PC-3 (cell line): ENCODE results near the gene PARP3. TPM values are rescaled to one million over a fixed set of nuclear protein-coding genes. Genes with fewer than 3 reads are reported as not detected.

Experiments
- ATAC-seq: fragments of 200-7000 bp; cut with Tn5 transposase; 2 replicates; pipeline ENCODE4 v1.9.1; 2020; ENCODE audit warnings: mild to moderate bottlenecking, moderate library complexity
- BruUV-seq: library from RNA; stranded (reverse); fragments of 400-500 nt; replicated peaks from 2 replicates; lab custom pipeline; 2021; lab: Mats Ljungman, UMichigan
- CTCF ChIA-PET: fragments of 300-600 bp; sonication (Branson Sonifier 250); formaldehyde crosslinking; loops from one replicate; lab custom pipeline; 2022; ENCODE audit warnings: antibody characterized with exemption; lab: Charles Lee
- POLR2A ChIA-PET: fragments of 300-600 bp; sonication (Branson Sonifier 250); formaldehyde crosslinking; loops from one replicate; lab custom pipeline; 2022; ENCODE audit warnings: antibody characterized with exemption; ENCODE audit not compliant: unreplicated experiment; lab: Charles Lee
- DNase-seq: peaks from one replicate; pipeline ENCODE4 v3.0.0-alpha.2; 2015
- H2AFZ ChIP-seq: fragments of 300-600 bp; sonication (generic); 2 replicates; pipeline ENCODE4 v1.6.0; 2016; ENCODE audit warnings: antibody characterized with exemption, low read length
- H3F3A ChIP-seq: fragments of 300-600 bp; sonication (generic); one replicate; pipeline ENCODE4 v1.6.0; 2017; ENCODE audit warnings: antibody characterized with exemption, low read length, control low read depth, mild to moderate bottlenecking; ENCODE audit not compliant: unreplicated experiment
- H3K27ac ChIP-seq: fragments of 300-600 bp; sonication (generic); 2 replicates; pipeline ENCODE4 v1.5.1; 2016; ENCODE audit warnings: mild to moderate bottlenecking, low read length
- H3K27me3 ChIP-seq: fragments of 300-600 bp; sonication (generic); 2 replicates; pipeline ENCODE4 v1.6.1; 2016; ENCODE audit warnings: low read length, mixed read lengths
- H3K36me3 ChIP-seq: fragments of 300-600 bp; sonication (generic); 2 replicates; pipeline ENCODE4 v1.6.1; 2016; ENCODE audit warnings: low read depth, mixed run types, low read length, mixed read lengths
- H3K4me1 ChIP-seq: fragments of 300-600 bp; sonication (generic); 2 replicates; pipeline ENCODE4 v1.5.1; 2016; ENCODE audit warnings: low read length; ENCODE audit not compliant: insufficient read depth
- H3K4me2 ChIP-seq: fragments of 300-600 bp; sonication (generic); 2 replicates; pipeline ENCODE4 v1.6.0; 2016; ENCODE audit warnings: low read length
- H3K4me3 ChIP-seq: fragments of 300-600 bp; sonication (generic); 2 replicates; pipeline ENCODE4 v1.5.1; 2016; ENCODE audit warnings: mild to moderate bottlenecking, low read length, mixed read lengths
- H3K79me2 ChIP-seq: fragments of 300-600 bp; sonication (generic); 2 replicates; pipeline ENCODE4 v1.6.1; 2017; ENCODE audit warnings: low read length, mixed read lengths
- H3K9ac ChIP-seq: fragments of 300-600 bp; sonication (generic); 2 replicates; pipeline ENCODE4 v1.6.0; 2016; ENCODE audit warnings: mild to moderate bottlenecking, low read length
- H3K9me2 ChIP-seq: fragments of 300-600 bp; sonication (generic); replicated peaks from 2 replicates; pipeline ENCODE4 v1.6.1; 2016; ENCODE audit warnings: mixed run types, low read length, mixed read lengths
- H3K9me3 ChIP-seq: fragments of 300-600 bp; sonication (generic); 2 replicates; pipeline ENCODE4 v1.6.1; 2016; ENCODE audit warnings: low read length, mixed read lengths
- H4K20me1 ChIP-seq: fragments of 300-600 bp; sonication (generic); 2 replicates; pipeline ENCODE4 v1.6.1; 2016; ENCODE audit warnings: low read length, mixed read lengths
- EZH2 ChIP-seq: fragments of 300-600 bp; sonication (generic); IDR thresholded peaks from one replicate; pipeline ENCODE4 v1.6.1; 2017; ENCODE audit warnings: antibody characterized with exemption, mild to moderate bottlenecking, low read length; ENCODE audit not compliant: unreplicated experiment
- EZH2phosphoT487 ChIP-seq: fragments of 300-600 bp; sonication (generic); IDR thresholded peaks from 2 replicates; pipeline ENCODE4 v1.6.1; 2018; ENCODE audit warnings: mild to moderate bottlenecking, antibody characterized with exemption, low read length, borderline replicate concordance
- intact Hi-C: fragments of 100-400 bp; cut with micrococcal nuclease; formaldehyde crosslinking; loops from 2 replicates; pipeline ENCODE4 v1.9.0; 2023
- total RNA-seq: library from RNA; depleted of rRNA; stranded (reverse); fragments of >200 nt; gene quantifications from 2 replicates; pipeline ENCODE4 v1.2.3, GENCODE V29; 2014
- TF ChIP-seq, protein P1 (sequence below): fragments of 300-600 bp; sonication (generic); conservative IDR thresholded peaks from 2 replicates; pipeline ENCODE4 v1.5.1; 2017; ENCODE audit warnings: antibody characterized with exemption, low read depth, mild to moderate bottlenecking, low read length

PARP3 gene
- total RNA-seq, 1 experiment from 2014 or later = 19.3 TPM

DNA sequence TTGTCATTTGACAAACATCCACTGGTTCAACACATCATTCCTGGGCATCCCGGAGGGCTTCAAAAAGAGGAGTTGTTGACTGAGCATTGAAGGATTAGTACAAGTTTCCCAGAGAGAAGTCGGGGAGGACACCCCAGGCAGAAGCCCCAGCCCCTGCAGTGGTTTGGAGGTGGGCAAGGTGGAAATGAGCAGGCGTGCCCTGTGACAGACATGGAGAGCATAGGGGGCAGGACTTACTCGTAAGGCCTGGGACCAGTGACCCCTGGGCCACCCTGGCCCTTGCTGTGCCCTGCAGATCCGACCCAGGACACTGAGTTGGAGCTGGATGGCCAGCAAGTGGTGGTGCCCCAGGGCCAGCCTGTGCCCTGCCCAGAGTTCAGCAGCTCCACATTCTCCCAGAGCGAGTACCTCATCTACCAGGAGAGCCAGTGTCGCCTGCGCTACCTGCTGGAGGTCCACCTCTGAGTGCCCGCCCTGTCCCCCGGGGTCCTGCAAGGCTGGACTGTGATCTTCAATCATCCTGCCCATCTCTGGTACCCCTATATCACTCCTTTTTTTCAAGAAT lies 5.9 kb downstream of the PARP3 start:
- H3K27me3 ChIP-seq = no peaks in the 10 kb centered on the region
- no peaks in the 10 kb centered on the region for H3K79me2 ChIP-seq
- H4K20me1 ChIP-seq = no peaks in the 10 kb centered on the region
- H3K27ac ChIP-seq = no peak overlapping the region
- intact Hi-C loops = no loop called here
- no peak overlapping the region for H3K4me3 ChIP-seq
- no peaks in the 10 kb centered on the region for H3K36me3 ChIP-seq
- peaks cover 6% of the 10 kb centered on the region for H3K4me1 ChIP-seq
- no peak overlapping the region for H2AFZ ChIP-seq
- DNase-seq = no peak
- H3F3A ChIP-seq = no peaks in the 10 kb centered on the region
- no peak overlapping the region for H3K4me2 ChIP-seq
- no peak overlapping the region for H3K9ac ChIP-seq
- POLR2A ChIA-PET = interaction anchor here (0.7 kb wide), 1 partner anchor 563 kb away, joined by 3 read pairs; the partner anchor contains the start of gene MANF
- TF ChIP-seq, protein P1, sequence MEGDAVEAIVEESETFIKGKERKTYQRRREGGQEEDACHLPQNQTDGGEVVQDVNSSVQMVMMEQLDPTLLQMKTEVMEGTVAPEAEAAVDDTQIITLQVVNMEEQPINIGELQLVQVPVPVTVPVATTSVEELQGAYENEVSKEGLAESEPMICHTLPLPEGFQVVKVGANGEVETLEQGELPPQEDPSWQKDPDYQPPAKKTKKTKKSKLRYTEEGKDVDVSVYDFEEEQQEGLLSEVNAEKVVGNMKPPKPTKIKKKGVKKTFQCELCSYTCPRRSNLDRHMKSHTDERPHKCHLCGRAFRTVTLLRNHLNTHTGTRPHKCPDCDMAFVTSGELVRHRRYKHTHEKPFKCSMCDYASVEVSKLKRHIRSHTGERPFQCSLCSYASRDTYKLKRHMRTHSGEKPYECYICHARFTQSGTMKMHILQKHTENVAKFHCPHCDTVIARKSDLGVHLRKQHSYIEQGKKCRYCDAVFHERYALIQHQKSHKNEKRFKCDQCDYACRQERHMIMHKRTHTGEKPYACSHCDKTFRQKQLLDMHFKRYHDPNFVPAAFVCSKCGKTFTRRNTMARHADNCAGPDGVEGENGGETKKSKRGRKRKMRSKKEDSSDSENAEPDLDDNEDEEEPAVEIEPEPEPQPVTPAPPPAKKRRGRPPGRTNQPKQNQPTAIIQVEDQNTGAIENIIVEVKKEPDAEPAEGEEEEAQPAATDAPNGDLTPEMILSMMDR = no peak
- TF ChIP-seq EZH2phosphoT487 (no peak), EZH2 (no peak)
- H3K9me3 ChIP-seq = no peaks in the 10 kb centered on the region
- no peak for ATAC-seq
- H3K9me2 ChIP-seq = no peaks in the 10 kb centered on the region
- CTCF ChIA-PET = no interaction called here
- no TSS peak for BruUV-seq

DNA sequence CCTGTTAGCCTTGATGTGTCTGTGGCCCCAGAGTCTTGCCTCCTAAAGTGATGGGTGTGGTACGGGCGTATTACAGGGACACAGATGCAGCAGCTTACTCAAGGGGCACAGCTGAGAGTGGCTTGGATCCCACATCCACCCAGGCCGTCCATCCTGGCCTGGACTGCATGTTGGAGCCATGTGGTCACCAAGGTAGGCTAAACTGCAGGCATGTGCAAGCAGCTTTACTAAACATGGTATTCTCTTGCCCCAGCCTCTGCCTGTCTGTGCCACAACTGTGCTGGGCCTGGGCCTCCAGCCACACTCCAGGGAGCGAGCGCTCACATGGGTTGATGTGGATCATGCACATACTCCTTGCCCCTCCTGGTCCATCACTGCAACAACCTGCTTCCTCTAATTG lies 7.0 kb downstream of the PARP3 start:
- intact Hi-C loops = no loop called here
- no peaks in the 10 kb centered on the region for H3K9me2 ChIP-seq
- H3F3A ChIP-seq = no peaks in the 10 kb centered on the region
- DNase-seq (no peak), ATAC-seq (no peak)
- H3K36me3 ChIP-seq = no peaks in the 10 kb centered on the region
- H2AFZ ChIP-seq = no peak overlapping the region
- ChIA-PET POLR2A (no interaction called here), CTCF (no interaction called here)
- H3K9me3 ChIP-seq = no peaks in the 10 kb centered on the region
- H3K4me1 ChIP-seq = 0 out of 2 replicates have a peak, but pooled peaks cover 6% of the 10 kb centered on the region
- TF ChIP-seq, protein P1 = no peak
- TF ChIP-seq EZH2 (no peak), EZH2phosphoT487 (no peak)
- no peaks in the 10 kb centered on the region for H3K27me3 ChIP-seq
- no TSS peak for BruUV-seq
- H3K4me2 ChIP-seq = no peak overlapping the region
- no peak overlapping the region for H3K9ac ChIP-seq
- H4K20me1 ChIP-seq = no peaks in the 10 kb centered on the region
- no peaks in the 10 kb centered on the region for H3K79me2 ChIP-seq
- no peak overlapping the region for H3K4me3 ChIP-seq
- no peak overlapping the region for H3K27ac ChIP-seq

DNA sequence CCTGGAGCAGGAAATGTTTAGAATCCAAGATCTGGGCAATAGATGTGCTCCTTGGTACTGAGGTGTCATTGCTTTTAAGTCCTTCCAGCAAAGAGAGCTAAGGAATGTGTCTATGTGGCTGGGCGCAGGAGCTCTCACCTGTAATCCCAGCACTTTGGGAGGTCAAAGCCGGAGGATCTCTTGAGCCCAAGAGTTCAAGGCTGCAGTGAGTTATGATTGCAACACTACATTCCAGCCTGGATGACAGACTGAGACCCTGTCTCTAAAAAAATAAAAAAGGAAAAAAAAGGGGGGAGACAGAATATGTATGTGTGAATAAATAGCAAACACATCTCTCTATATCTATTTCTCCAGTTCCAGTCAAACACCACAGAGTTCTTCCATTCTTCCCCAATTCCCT lies 8.7 kb downstream of the PARP3 start:
- Histone ChIP-seq H3K9me3 (no peaks in the 10 kb centered on the region), H3K27me3 (no peaks in the 10 kb centered on the region), H3K27ac (no peak overlapping the region), H3K36me3 (no peaks in the 10 kb centered on the region), H4K20me1 (no peaks in the 10 kb centered on the region), H3K9ac (no peak overlapping the region), H3K9me2 (no peaks in the 10 kb centered on the region), H3F3A (no peaks in the 10 kb centered on the region), H2AFZ (no peak overlapping the region), H3K4me3 (no peak overlapping the region), H3K4me2 (no peak overlapping the region), H3K4me1 (0 out of 2 replicates have a peak, but pooled peaks cover 6% of the 10 kb centered on the region), H3K79me2 (no peaks in the 10 kb centered on the region)
- no peak for DNase-seq
- no peak for ATAC-seq
- POLR2A ChIA-PET = no interaction called here
- CTCF ChIA-PET = no interaction called here
- intact Hi-C loops = no loop called here
- TF ChIP-seq EZH2phosphoT487 = no peak
- no peak for TF ChIP-seq EZH2
- TF ChIP-seq, protein P1 = no peak
- no TSS peak for BruUV-seq
